OCI-LY1 (cell line): ENCODE results near the gene CD101.

Experiments used
- H2AFZ ChIP-seq: fragments of 200-600 bp; sonication (generic), shearing (Covaris generic); 2 replicates; pipeline ENCODE4 v1.6.0; 2014; ENCODE audit warnings: antibody characterized with exemption, mild to moderate bottlenecking, low read length
- H3F3A ChIP-seq: fragments of 200-600 bp; sonication (generic), shearing (Covaris generic); 2 replicates; pipeline ENCODE4 v1.6.0; 2014; ENCODE audit warnings: mild to moderate bottlenecking, antibody characterized with exemption, low read length, moderate library complexity; ENCODE audit not compliant: insufficient read depth
- H3K27ac ChIP-seq: fragments of 200-600 bp; sonication (generic); 2 replicates; pipeline ENCODE4 v1.5.1; 2014; ENCODE audit warnings: low read length, mixed run types, mild to moderate bottlenecking, low read depth; ENCODE audit not compliant: poor library complexity, severe bottlenecking
- H3K27me3 ChIP-seq: fragments of 200-600 bp; sonication (generic); 2 replicates; pipeline ENCODE4 v1.6.0; 2014; ENCODE audit warnings: antibody characterized with exemption, mild to moderate bottlenecking, low read length, moderate library complexity; ENCODE audit not compliant: insufficient read depth
- H3K36me3 ChIP-seq: fragments of 200-600 bp; sonication (generic); 2 replicates; pipeline ENCODE4 v1.6.1; 2014; ENCODE audit warnings: mild to moderate bottlenecking, antibody characterized with exemption, low read length, moderate library complexity, mixed read lengths; ENCODE audit not compliant: insufficient read depth
- H3K4me1 ChIP-seq: fragments of 200-600 bp; sonication (generic); 2 replicates; pipeline ENCODE4 v1.5.1; 2014; ENCODE audit warnings: mild to moderate bottlenecking, low read length, moderate library complexity; ENCODE audit not compliant: insufficient read depth, severe bottlenecking
- H3K4me2 ChIP-seq: fragments of 200-600 bp; sonication (generic), shearing (Covaris generic); 2 replicates; pipeline ENCODE4 v1.6.1; 2014; ENCODE audit warnings: low read length
- H3K4me3 ChIP-seq: fragments of 200-600 bp; sonication (generic); 2 replicates; pipeline ENCODE4 v1.5.1; 2014; ENCODE audit warnings: low read length, low read depth, mild to moderate bottlenecking, mixed read lengths; ENCODE audit not compliant: poor library complexity, severe bottlenecking
- H3K79me2 ChIP-seq: fragments of 200-600 bp; shearing (Covaris generic); 2 replicates; pipeline ENCODE4 v1.6.1; 2016; ENCODE audit warnings: mixed run types, low read length, mixed read lengths; ENCODE audit not compliant: insufficient read depth
- H3K9ac ChIP-seq: fragments of 200-600 bp; sonication (generic), shearing (Covaris generic); 2 replicates; pipeline ENCODE4 v1.6.1; 2014; ENCODE audit warnings: mild to moderate bottlenecking, low read length, mixed read lengths
- H3K9me2 ChIP-seq: fragments of 200-600 bp; sonication (generic), shearing (Covaris generic); 2 replicates; pipeline ENCODE4 v1.6.1; 2014; ENCODE audit warnings: low read depth, mild to moderate bottlenecking, low read length, mixed read lengths
- H3K9me3 ChIP-seq: fragments of 200-600 bp; shearing (Covaris generic); 2 replicates; pipeline ENCODE4 v1.6.1; 2014; ENCODE audit warnings: low read length, mixed read lengths
- H4K20me1 ChIP-seq: fragments of 200-600 bp; sonication (generic), shearing (Covaris generic); 2 replicates; pipeline ENCODE4 v1.6.0; 2016; ENCODE audit warnings: mild to moderate bottlenecking, low read length; ENCODE audit not compliant: insufficient read depth
- EZH2 ChIP-seq: fragments of 200-600 bp; sonication (generic), shearing (Covaris generic); IDR thresholded peaks from 2 replicates; pipeline ENCODE4 v1.8.0; 2017; ENCODE audit warnings: borderline replicate concordance, mixed run types, mild to moderate bottlenecking, antibody characterized with exemption, low read length, moderate library complexity, mixed read lengths
- TF ChIP-seq, protein P1 (sequence below): fragments of 200-600 bp; sonication (generic), shearing (Covaris generic); IDR thresholded peaks from 2 replicates; pipeline ENCODE4 v1.5.1; 2017; ENCODE audit warnings: mild to moderate bottlenecking, antibody characterized with exemption, low read length, moderate library complexity, mixed read lengths

The CD101 gene

DNA sequence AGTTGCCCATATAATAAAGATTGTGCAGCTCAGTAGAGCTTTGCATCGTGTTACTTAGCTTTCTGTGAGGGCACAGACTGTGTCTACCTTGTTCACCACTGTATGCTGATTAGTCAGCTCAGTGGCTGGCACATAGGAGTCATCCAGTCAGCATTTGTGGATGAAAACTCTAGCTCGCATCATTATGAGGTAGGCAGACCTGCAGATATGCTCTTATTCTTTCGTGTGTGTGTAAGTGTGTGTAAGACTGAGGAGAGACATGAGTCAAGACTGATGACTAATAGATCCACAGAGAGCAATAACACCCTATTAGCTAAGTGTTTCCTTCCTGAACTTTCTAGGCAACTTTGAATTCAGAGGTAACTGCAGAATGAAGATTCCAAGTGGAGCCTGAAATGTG, 75.7 kb downstream of the CD101 start:
- H3K4me1 ChIP-seq, result no peaks in the 10 kb centered on the region
- peaks cover 97% of the 10 kb centered on the region for H3K36me3 ChIP-seq
- no peaks in the 10 kb centered on the region for H3K9me3 ChIP-seq
- H3K9ac ChIP-seq, result no peak overlapping the region
- H2AFZ ChIP-seq, result no peak overlapping the region
- H3K4me3 ChIP-seq, result no peak overlapping the region
- no peak overlapping the region for H3K27ac ChIP-seq
- H4K20me1 ChIP-seq, result no peaks in the 10 kb centered on the region
- no peaks in the 10 kb centered on the region for H3K79me2 ChIP-seq
- H3K9me2 ChIP-seq, result no peaks in the 10 kb centered on the region
- H3K4me2 ChIP-seq, result no peak overlapping the region
- no peaks in the 10 kb centered on the region for H3K27me3 ChIP-seq
- TF ChIP-seq EZH2, result no peak
- no peaks in the 10 kb centered on the region for H3F3A ChIP-seq

DNA sequence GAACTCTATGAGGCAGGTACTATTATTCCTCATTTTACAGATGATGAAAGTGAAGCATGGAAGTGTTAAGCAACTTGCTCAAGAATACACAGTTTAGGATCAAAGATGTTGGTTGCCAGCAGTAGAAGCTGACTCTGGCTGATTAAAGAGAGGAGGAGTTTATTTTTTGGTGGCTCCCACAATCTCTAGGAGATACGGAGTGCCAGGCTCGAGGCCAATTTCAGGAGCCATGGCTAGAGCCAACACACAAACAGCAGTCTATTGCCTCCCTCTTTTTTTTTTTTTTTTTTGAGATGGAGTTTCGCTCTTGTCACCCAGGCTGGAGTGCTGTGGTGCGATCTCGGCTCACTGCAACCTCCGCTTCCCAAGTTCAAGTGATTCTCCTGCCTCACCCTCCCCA, 78.2 kb downstream of the CD101 start:
- Histone ChIP-seq H3K4me2 (no peak overlapping the region), H4K20me1 (no peaks in the 10 kb centered on the region), H3F3A (no peaks in the 10 kb centered on the region), H3K9me3 (no peaks in the 10 kb centered on the region), H3K79me2 (no peaks in the 10 kb centered on the region), H3K4me1 (no peaks in the 10 kb centered on the region), H2AFZ (no peak overlapping the region), H3K9me2 (no peaks in the 10 kb centered on the region), H3K36me3 (peaks cover 97% of the 10 kb centered on the region), H3K4me3 (no peak overlapping the region), H3K9ac (no peak overlapping the region), H3K27ac (no peak overlapping the region), H3K27me3 (no peaks in the 10 kb centered on the region)
- TF ChIP-seq, protein P1, sequence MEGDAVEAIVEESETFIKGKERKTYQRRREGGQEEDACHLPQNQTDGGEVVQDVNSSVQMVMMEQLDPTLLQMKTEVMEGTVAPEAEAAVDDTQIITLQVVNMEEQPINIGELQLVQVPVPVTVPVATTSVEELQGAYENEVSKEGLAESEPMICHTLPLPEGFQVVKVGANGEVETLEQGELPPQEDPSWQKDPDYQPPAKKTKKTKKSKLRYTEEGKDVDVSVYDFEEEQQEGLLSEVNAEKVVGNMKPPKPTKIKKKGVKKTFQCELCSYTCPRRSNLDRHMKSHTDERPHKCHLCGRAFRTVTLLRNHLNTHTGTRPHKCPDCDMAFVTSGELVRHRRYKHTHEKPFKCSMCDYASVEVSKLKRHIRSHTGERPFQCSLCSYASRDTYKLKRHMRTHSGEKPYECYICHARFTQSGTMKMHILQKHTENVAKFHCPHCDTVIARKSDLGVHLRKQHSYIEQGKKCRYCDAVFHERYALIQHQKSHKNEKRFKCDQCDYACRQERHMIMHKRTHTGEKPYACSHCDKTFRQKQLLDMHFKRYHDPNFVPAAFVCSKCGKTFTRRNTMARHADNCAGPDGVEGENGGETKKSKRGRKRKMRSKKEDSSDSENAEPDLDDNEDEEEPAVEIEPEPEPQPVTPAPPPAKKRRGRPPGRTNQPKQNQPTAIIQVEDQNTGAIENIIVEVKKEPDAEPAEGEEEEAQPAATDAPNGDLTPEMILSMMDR, result no peak
- TF ChIP-seq EZH2, result no peak

DNA sequence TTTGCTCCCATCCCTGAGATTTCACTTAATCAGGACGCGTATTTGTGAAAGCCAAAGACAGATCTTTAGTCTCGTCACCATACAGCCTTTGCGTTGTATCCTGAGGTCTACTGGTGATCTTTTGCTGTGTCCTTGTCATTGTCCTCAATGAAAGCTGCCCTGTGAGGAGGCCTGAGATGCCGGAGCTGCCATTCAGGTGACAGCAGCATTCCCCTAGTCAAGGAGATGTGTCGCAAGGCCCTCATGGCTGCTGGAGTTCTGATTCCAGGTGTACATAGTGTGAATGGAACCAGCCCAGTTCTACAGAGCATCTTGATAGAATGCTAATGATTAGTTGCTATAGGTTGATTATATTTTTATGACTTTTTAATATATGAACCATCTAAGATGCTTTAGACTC, 82.7 kb downstream of the CD101 start:
- no peak overlapping the region for H3K4me2 ChIP-seq
- H3K9me2 ChIP-seq, result no peaks in the 10 kb centered on the region
- H2AFZ ChIP-seq, result no peak overlapping the region
- H3K27ac ChIP-seq, result no peak overlapping the region
- no peaks in the 10 kb centered on the region for H3K27me3 ChIP-seq
- H3F3A ChIP-seq, result no peaks in the 10 kb centered on the region
- no peaks in the 10 kb centered on the region for H3K9me3 ChIP-seq
- H3K4me1 ChIP-seq, result no peaks in the 10 kb centered on the region
- no peak overlapping the region for H3K4me3 ChIP-seq
- no peak overlapping the region for H3K9ac ChIP-seq
- H3K79me2 ChIP-seq, result no peaks in the 10 kb centered on the region
- H3K36me3 ChIP-seq, result peaks cover 92% of the 10 kb centered on the region
- H4K20me1 ChIP-seq, result no peaks in the 10 kb centered on the region
- TF ChIP-seq, protein P1, result no peak
- no peak for TF ChIP-seq EZH2
